WI38 (cell line): ENCODE measurements around the gene NANS.
"Not testable (repeated sequence)": the region's sequence is repeated elsewhere in the genome, so short reads cannot be mapped to it uniquely, and the experiment has no call there.

Source experiments
- H3K4me3 ChIP-seq: 2 replicates; pipeline ENCODE4 v1.5.1; 2011; ENCODE audit warnings: low read depth, mild to moderate bottlenecking, control low read depth, low read length
- TF ChIP-seq, protein P1 (sequence below): IDR thresholded peaks from 2 replicates; pipeline ENCODE4 v1.5.1; 2012; ENCODE audit warnings: low read depth, mild to moderate bottlenecking, control low read depth, low read length

Gene NANS

GRCh38 chr9:98016137-98016680 is 40.3 kb upstream of the NANS start:
- no peak overlapping the region for H3K4me3 ChIP-seq
- TF ChIP-seq, protein P1, sequence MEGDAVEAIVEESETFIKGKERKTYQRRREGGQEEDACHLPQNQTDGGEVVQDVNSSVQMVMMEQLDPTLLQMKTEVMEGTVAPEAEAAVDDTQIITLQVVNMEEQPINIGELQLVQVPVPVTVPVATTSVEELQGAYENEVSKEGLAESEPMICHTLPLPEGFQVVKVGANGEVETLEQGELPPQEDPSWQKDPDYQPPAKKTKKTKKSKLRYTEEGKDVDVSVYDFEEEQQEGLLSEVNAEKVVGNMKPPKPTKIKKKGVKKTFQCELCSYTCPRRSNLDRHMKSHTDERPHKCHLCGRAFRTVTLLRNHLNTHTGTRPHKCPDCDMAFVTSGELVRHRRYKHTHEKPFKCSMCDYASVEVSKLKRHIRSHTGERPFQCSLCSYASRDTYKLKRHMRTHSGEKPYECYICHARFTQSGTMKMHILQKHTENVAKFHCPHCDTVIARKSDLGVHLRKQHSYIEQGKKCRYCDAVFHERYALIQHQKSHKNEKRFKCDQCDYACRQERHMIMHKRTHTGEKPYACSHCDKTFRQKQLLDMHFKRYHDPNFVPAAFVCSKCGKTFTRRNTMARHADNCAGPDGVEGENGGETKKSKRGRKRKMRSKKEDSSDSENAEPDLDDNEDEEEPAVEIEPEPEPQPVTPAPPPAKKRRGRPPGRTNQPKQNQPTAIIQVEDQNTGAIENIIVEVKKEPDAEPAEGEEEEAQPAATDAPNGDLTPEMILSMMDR: no peak

- TF ChIP-seq, protein P1: no peak
Observed at GRCh38 chr9:98017306-98017705, 39.2 kb upstream of the NANS start.

DNA sequence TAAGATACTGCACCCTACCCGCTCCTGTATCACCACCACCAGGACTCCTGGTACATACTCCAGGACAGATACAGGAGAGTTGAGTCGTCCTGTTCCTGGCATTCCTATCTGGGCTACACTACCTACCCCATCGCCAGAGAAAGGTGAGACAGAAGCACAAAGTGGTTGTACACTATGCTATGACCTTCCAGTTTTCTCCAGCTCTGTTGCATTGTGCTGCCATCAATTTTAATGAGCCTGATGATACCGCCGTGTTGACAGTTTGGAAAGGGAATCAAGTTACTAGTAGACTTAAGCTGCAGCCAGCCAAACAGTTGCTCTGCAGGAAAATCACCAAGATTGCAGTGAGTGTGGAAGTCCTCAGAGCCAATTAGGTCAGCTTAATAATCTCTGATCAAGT is 38.2 kb upstream of the NANS start:
- H3K4me3 ChIP-seq: no peak overlapping the region
- TF ChIP-seq, protein P1: no peak

More at GRCh38 chr9:98017306-98017705, 39.2 kb upstream of the NANS start:
- no peak overlapping the region for H3K4me3 ChIP-seq

DNA sequence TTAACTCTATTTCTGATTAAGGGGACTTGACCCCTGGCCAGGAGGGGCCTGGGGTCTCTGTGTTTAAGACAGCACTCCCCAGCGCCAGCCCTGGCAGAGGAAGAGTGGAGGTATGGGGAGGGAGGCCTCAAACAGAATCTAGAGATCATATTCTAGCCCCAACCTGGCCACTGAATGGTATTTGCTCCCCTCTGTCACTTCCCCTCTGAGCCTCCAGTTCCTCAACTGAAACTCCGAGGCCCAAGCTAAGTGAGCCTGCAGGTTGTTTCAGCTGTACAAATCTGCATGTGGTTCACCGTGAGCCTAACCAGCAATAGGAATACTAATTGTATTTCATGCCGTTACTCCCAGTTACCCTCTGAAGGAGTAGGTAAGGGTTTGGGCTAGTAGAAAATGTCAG is 37.4 kb upstream of the NANS start:
- TF ChIP-seq, protein P1: no peak
- no peak overlapping the region for H3K4me3 ChIP-seq

GRCh38 chr9:98019869-98020268 is 36.7 kb upstream of the NANS start:
- not testable (repeated sequence) for H3K4me3 ChIP-seq

GRCh38 chr9:98020476-98021145 is 35.9 kb upstream of the NANS start:
- TF ChIP-seq, protein P1: no peak
- H3K4me3 ChIP-seq: no peak overlapping the region

DNA sequence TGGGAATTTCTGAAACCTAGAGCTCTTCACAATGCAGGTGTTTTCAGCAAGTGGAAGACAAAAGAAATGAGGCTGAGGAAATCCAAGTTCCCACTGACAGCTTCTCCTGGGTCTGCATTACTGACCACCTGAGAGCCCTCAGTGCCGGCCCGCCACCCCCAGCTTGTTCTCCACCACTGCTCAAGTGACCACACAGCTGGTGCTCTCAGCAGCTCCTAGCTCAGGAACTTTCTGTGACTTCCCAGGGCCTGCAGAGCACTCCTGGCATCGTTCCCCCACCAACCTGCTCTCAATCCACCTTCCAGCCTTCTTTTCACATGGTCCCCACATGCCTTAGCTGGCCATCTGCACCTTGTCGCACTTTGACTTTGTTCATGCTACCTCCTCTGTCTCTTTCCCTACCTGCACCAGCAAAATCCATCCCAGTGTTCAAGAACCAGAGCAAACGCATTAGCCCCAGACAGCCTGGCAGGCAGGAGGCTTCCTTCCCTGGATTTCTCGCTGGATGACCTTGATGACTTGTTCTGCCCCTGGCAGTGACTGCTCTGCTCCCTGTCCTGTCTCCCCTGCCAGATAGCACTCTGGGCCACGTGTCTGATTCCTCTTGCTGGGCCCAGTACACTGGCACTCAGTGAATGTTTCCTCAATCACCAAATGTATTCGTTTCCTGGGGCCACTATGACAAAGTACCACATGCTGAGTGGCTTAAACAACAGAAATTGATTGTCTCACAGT is 35.1 kb upstream of the NANS start:
- H3K4me3 ChIP-seq: no peak overlapping the region
- TF ChIP-seq, protein P1: no peak
